ENCODE results near the gene VANGL1. TPM values are rescaled to one million over a fixed set of nuclear protein-coding genes. Genes with fewer than 3 reads are reported as not detected.

VANGL1 gene
- total and polyA plus RNA-seq, 2 of the 4 experiments (the other 2 are of a cell fraction), result 6.1 to 6.7 TPM

DNA sequence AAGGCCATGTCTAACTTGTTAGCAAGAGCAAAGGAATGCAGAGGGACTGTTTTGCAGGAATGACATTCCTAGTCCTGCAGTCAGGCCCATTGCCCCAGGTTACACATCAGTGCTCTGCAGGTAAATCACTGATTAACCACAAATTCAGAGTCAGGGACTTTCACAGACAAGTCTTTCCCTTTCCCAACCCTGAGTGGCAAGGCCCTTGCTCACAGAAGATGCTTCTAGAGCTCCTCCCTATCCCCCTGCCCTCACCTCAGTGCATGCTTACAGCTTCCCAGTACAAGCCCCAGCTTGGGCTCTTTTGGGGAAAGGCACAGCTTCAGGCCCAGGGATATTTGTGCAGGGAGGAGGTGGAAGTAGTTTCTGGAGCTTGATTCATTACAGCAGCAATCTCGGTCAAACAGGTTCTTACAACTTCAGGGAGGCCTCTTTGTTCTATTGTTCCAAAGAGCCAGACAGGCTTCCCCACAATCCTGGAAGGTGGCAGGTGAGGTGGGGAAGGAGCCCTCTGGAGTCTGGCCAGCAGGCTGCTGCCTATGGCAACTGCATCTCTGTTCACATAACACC, 72.9 kb downstream of the VANGL1 start:
- no peak for ATAC-seq (ENCODE audit: low read depth)
- H3K36me3 ChIP-seq (ENCODE audit: control insufficient read depth, insufficient read depth, low read length), result no peaks in the 10 kb centered on the region
- no peak overlapping the region for H3K27ac ChIP-seq (ENCODE audit: insufficient read depth, low read length)
- no peaks in the 10 kb centered on the region for H3K79me1 ChIP-seq (ENCODE audit: low read depth in 1 of 2, low read length in 2 of 2)
- no peak overlapping the region for H2AFZ ChIP-seq (replicated peaks; ENCODE audit: low read length, poor library complexity)
- no CpG with 5 or more reads among the region's 1 CpG for WGBS, 2 experiments (ENCODE audit: extremely low coverage in 2 of 2, insufficient read length in 1 of 2)
- no peaks in the 10 kb centered on the region for H3K9me1 ChIP-seq (ENCODE audit: insufficient read depth, low read length)
- no peak overlapping the region for H3K14ac ChIP-seq (replicated peaks; ENCODE audit: low read depth, low read length)
- no peak overlapping the region for H2BK5ac ChIP-seq (ENCODE audit: low read depth, low read length, poor library complexity, severe bottlenecking)
- H3K4ac ChIP-seq (ENCODE audit: low read depth, low read length), result no peak overlapping the region
- no peak overlapping the region for H3K56ac ChIP-seq (ENCODE audit: extremely low read depth, insufficient read depth, low read length)
- peaks cover 45% of the 10 kb centered on the region for H3K27me3 ChIP-seq (ENCODE audit: control insufficient read depth, insufficient read depth, low read length)
- no peak overlapping the region for H3K23ac ChIP-seq (ENCODE audit: low read depth, low read length)
- H2BK20ac ChIP-seq (ENCODE audit: low read depth, low read length), result no peak overlapping the region
- no TSS peak for BruUV-seq (replicated peaks)
- dilution Hi-C loops (cut with HindIII; ENCODE audit: low sequenced_read_pairs, unreplicated experiment) (no loop called here), intact Hi-C loops (cut with micrococcal nuclease) (no loop called here), in situ Hi-C loops (cut with MboI; ENCODE audit: low sequenced_read_pairs) (no loop called here)
- no peak overlapping the region for H2AK9ac ChIP-seq (replicated peaks; ENCODE audit: low read depth, low read length, poor library complexity)
- H3K9me3 ChIP-seq (ENCODE audit: control insufficient read depth, insufficient read depth, low read length), result no peaks in the 10 kb centered on the region
- no peak overlapping the region for H2BK15ac ChIP-seq (ENCODE audit: low read depth, low read length)
- no peak overlapping the region for H3K4me2 ChIP-seq (ENCODE audit: low read depth, low read length)
- ChIA-PET CTCF (interaction anchor here (0.5 to 2.0 kb wide), 2 partner anchors 8 to 44 kb away, joined by 3 to 10 read pairs; no protein-coding TSS in a partner anchor), POLR2A (ENCODE audit: unreplicated experiment) (no interaction called here)
- H3K4me3 ChIP-seq (ENCODE audit: insufficient read depth, low read depth, low read length), result no peak overlapping the region
- H3K4me1 ChIP-seq (ENCODE audit: control insufficient read depth, insufficient read depth, low read length), result no peaks in the 10 kb centered on the region
- TF ChIP-seq MXI1 (IDR thresholded peaks at IDR 0.05; ENCODE audit: borderline replicate concordance, low read depth, low read length) (no peak), CEBPB (IDR thresholded peaks at IDR 0.05; ENCODE audit: low read depth, low read length) (no peak), RFX5 (IDR thresholded peaks at IDR 0.05; ENCODE audit: low read depth, low read length) (no peak), SMC3 (IDR thresholded peaks at IDR 0.05; ENCODE audit: low read depth, low read length) (no peak), FOS (IDR thresholded peaks at IDR 0.05; ENCODE audit: low read depth, low read length) (no peak), BHLHE40 (IDR thresholded peaks at IDR 0.05; ENCODE audit: low read depth, low read length) (no peak), CHD1 (IDR thresholded peaks at IDR 0.05; ENCODE audit: low read depth, low read length) (no peak), POLR2A (IDR thresholded peaks at IDR 0.05; ENCODE audit: low read depth, low read length) (no peak), RCOR1 (IDR thresholded peaks at IDR 0.05; ENCODE audit: insufficient replicate concordance, low read length) (no peak), MAFK (IDR thresholded peaks at IDR 0.05; ENCODE audit: low read depth, low read length) (no peak), RAD21 (IDR thresholded peaks at IDR 0.05; ENCODE audit: low read length) (no peak)
- TF ChIP-seq, protein P1, sequence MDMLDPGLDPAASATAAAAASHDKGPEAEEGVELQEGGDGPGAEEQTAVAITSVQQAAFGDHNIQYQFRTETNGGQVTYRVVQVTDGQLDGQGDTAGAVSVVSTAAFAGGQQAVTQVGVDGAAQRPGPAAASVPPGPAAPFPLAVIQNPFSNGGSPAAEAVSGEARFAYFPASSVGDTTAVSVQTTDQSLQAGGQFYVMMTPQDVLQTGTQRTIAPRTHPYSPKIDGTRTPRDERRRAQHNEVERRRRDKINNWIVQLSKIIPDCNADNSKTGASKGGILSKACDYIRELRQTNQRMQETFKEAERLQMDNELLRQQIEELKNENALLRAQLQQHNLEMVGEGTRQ (IDR thresholded peaks at IDR 0.05; ENCODE audit: low read depth, low read length), result no peak
- TF ChIP-seq, protein P2, sequence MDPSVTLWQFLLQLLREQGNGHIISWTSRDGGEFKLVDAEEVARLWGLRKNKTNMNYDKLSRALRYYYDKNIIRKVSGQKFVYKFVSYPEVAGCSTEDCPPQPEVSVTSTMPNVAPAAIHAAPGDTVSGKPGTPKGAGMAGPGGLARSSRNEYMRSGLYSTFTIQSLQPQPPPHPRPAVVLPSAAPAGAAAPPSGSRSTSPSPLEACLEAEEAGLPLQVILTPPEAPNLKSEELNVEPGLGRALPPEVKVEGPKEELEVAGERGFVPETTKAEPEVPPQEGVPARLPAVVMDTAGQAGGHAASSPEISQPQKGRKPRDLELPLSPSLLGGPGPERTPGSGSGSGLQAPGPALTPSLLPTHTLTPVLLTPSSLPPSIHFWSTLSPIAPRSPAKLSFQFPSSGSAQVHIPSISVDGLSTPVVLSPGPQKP (IDR thresholded peaks at IDR 0.05; ENCODE audit: borderline replicate concordance, low read depth, low read length), result no peak
- TF ChIP-seq, protein P3, sequence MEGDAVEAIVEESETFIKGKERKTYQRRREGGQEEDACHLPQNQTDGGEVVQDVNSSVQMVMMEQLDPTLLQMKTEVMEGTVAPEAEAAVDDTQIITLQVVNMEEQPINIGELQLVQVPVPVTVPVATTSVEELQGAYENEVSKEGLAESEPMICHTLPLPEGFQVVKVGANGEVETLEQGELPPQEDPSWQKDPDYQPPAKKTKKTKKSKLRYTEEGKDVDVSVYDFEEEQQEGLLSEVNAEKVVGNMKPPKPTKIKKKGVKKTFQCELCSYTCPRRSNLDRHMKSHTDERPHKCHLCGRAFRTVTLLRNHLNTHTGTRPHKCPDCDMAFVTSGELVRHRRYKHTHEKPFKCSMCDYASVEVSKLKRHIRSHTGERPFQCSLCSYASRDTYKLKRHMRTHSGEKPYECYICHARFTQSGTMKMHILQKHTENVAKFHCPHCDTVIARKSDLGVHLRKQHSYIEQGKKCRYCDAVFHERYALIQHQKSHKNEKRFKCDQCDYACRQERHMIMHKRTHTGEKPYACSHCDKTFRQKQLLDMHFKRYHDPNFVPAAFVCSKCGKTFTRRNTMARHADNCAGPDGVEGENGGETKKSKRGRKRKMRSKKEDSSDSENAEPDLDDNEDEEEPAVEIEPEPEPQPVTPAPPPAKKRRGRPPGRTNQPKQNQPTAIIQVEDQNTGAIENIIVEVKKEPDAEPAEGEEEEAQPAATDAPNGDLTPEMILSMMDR (conservative IDR thresholded peaks at IDR 0.05; ENCODE audit: low read depth, low read length), result no peak
- DNase-seq, result no peak
- H4K20me1 ChIP-seq (ENCODE audit: insufficient read depth, low read length), result no peaks in the 10 kb centered on the region
- H4K91ac ChIP-seq (ENCODE audit: insufficient read depth, low read depth, low read length), result no peak overlapping the region
- H2AK5ac ChIP-seq (ENCODE audit: low read depth, low read length), result no peak overlapping the region
- H3K18ac ChIP-seq (ENCODE audit: low read depth, low read length), result no peak overlapping the region
- H2BK120ac ChIP-seq (ENCODE audit: low read depth, low read length), result no peak overlapping the region
- no peak overlapping the region for H3K9ac ChIP-seq (ENCODE audit: low read depth, low read length)
- no peak overlapping the region for H4K5ac ChIP-seq (ENCODE audit: low read depth, low read length)
- no peak overlapping the region for H4K8ac ChIP-seq (ENCODE audit: low read depth in 2 of 2, low read length in 2 of 2)
